Bronchial epithelial cell (primary cell): ENCODE data around the gene ATP5IF1. TPM values are rescaled to one million over a fixed set of nuclear protein-coding genes. Genes with fewer than 3 reads are reported as not detected.

Source experiments
- DNase-seq: peaks from one replicate; pipeline ENCODE4 v3.0.0-alpha.2; 2010; ENCODE audit warnings: low read depth
- FAIRE-seq: peaks from 2 replicates; lab custom pipeline; 2011; peaks lifted over from hg19 to GRCh38; lab: Jason Lieb, UNC
- H3K27me3 ChIP-seq: 2 replicates; pipeline ENCODE4 v1.5.1; 2011; ENCODE audit warnings: low read length; ENCODE audit not compliant: control insufficient read depth, insufficient read depth
- H3K36me3 ChIP-seq: 2 replicates; pipeline ENCODE4 v1.5.1; 2011; ENCODE audit warnings: low read length; ENCODE audit not compliant: control insufficient read depth, insufficient read depth
- H3K4me3 ChIP-seq: 2 replicates; pipeline ENCODE4 v1.5.1; 2011; ENCODE audit warnings: mild to moderate bottlenecking, low read depth, low read length, control low read depth
- total RNA-seq: library from RNA; depleted of rRNA; stranded (reverse); fragments of >200 nt; gene quantifications from 2 replicates; pipeline ENCODE4 v1.2.1, GENCODE V29; 2014
- TF ChIP-seq, protein P1 (sequence below): IDR thresholded peaks from 2 replicates; pipeline ENCODE4 v1.5.1; 2011; ENCODE audit warnings: mild to moderate bottlenecking, moderate library complexity, low read length, control low read depth, inconsistent platforms; ENCODE audit not compliant: insufficient read depth, severe bottlenecking

The ATP5IF1 gene
- total RNA-seq, 1 donor from 2014 or later = 286 TPM

DNA sequence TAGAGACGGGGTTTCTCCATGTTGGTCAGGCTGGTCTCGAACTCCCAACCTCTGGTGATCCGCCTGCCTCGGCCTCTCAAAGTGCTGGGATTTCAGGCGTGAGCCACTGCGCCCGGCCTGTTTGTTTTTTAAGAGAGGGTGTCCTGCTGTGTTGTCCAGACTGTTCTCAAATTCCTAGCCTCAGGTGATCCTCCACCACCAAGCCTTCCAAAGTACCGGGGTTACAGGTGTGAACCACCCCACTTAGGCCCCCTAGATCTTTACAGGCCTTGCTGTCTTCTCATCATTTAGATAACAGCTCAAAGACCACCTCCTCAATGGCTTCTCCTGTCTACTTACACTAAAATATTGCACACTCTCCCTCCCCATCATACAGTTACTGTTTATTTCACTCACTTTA is 29.7 kb downstream of the ATP5IF1 start:
- H3K27me3 ChIP-seq = no peaks in the 10 kb centered on the region
- DNase-seq (no peak), FAIRE-seq (no peak)
- H3K36me3 ChIP-seq = peaks cover 20% of the 10 kb centered on the region
- TF ChIP-seq, protein P1, sequence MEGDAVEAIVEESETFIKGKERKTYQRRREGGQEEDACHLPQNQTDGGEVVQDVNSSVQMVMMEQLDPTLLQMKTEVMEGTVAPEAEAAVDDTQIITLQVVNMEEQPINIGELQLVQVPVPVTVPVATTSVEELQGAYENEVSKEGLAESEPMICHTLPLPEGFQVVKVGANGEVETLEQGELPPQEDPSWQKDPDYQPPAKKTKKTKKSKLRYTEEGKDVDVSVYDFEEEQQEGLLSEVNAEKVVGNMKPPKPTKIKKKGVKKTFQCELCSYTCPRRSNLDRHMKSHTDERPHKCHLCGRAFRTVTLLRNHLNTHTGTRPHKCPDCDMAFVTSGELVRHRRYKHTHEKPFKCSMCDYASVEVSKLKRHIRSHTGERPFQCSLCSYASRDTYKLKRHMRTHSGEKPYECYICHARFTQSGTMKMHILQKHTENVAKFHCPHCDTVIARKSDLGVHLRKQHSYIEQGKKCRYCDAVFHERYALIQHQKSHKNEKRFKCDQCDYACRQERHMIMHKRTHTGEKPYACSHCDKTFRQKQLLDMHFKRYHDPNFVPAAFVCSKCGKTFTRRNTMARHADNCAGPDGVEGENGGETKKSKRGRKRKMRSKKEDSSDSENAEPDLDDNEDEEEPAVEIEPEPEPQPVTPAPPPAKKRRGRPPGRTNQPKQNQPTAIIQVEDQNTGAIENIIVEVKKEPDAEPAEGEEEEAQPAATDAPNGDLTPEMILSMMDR = no peak
- H3K4me3 ChIP-seq = no peak overlapping the region

DNA sequence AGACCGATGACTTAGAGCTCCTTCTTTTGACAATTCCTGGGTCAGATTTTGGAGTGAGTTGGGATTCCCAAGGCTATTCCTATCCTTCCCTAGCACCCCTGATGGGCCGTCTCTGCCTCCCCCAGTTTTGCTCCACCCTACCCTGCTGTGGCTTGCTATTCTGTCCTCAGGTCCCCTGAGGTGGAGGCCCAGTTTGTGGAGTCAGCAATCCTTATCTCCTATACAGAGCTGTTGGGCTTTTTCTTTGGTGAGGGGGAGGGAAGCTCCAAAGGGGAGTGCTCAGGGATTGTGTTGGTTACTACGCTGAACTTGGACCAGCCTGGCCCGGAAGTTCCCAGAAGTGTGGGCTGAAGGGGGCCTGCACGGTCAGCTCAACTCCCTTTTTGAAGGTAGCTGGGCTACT is 31.0 kb downstream of the ATP5IF1 start:
- DNase-seq (no peak), FAIRE-seq (no peak)
- H3K36me3 ChIP-seq = peaks cover 28% of the 10 kb centered on the region
- TF ChIP-seq, protein P1 = no peak
- no peaks in the 10 kb centered on the region for H3K27me3 ChIP-seq
- H3K4me3 ChIP-seq = no peak overlapping the region

DNA sequence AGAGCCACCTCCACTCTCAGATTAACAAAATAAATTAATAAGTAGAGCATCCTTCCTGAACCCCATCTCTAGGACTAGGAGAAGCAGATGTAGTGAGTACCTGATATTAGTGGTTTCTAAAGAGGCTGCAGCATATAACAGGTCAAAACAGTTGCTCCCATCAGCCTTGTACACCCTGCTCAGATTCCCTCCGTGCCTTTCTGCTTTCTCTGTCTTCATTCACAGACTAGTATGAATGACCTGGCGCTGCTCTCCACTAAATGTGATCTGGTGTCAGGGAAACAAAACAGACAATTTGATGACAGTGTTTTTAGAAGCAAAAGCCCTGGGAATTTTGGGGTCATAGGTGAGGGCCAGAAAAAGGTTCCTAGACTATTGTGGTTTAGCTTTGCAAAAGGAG is 31.7 kb downstream of the ATP5IF1 start:
- TF ChIP-seq, protein P1 = no peak
- H3K4me3 ChIP-seq = no peak overlapping the region
- FAIRE-seq = no peak
- peaks cover 32% of the 10 kb centered on the region for H3K36me3 ChIP-seq
- DNase-seq = no peak
- H3K27me3 ChIP-seq = no peaks in the 10 kb centered on the region

DNA sequence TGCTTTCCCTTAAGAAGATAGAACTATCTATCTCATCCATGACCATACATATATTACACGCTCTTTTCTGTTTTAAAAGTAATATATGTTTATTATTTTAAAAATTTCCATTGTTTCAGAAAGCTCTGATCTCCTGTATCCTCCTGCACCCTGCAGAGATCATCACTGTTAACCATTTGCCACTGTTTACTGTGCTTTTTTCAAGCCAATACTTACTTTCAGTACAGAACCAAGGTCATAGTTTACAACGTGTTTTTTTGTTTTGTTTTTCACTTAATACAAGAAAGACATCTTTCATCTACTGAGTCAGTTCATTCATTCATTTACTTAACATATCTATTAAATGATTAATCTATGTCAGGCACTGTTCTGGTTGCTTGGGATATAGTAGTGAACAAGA is 33.6 kb downstream of the ATP5IF1 start:
- DNase-seq = no peak
- no peaks in the 10 kb centered on the region for H3K27me3 ChIP-seq
- TF ChIP-seq, protein P1 = no peak
- no peak for FAIRE-seq
- H3K4me3 ChIP-seq = no peak overlapping the region
- peaks cover 46% of the 10 kb centered on the region for H3K36me3 ChIP-seq

DNA sequence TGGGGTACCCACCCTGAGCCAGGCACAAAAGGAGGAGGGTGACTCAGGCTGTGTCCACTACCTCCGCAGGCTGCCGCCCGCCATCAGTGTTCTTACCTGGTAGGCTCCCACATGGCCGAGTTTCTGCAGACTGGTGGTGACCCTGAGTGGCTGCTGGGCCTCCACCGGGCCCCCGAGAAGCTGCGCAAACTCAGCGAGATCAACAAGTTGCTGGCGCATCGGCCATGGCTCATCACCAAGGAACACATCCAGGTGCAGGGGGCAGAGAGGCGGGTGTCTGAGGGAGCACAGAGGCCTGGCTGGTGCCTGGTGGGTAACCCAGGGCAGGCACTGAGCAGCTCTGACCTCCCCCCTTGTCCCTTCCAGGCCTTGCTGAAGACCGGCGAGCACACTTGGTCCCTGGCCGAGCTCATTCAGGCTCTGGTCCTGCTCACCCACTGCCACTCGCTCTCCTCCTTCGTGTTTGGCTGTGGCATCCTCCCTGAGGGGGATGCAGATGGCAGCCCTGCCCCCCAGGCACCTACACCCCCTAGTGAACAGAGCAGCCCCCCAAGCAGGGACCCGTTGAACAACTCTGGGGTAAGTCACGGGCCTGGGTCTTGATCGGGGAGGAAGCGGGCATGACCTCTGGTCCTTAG is 36.4 kb downstream of the ATP5IF1 start:
- FAIRE-seq (no peak), DNase-seq (no peak)
- no peak overlapping the region for H3K4me3 ChIP-seq
- peaks cover 51% of the 10 kb centered on the region for H3K36me3 ChIP-seq
- no peaks in the 10 kb centered on the region for H3K27me3 ChIP-seq
- TF ChIP-seq, protein P1 = no peak
